GM20431 (cell line): ENCODE results near the gene TFR2.
"Not testable (repeated sequence)": the region's sequence is repeated elsewhere in the genome, so short reads cannot be mapped to it uniquely, and the experiment has no call there.

Source experiments
- in situ Hi-C: fragments of 300-500 bp; cut with MseI, MboI; formaldehyde crosslinking; loops from one replicate; pipeline ENCODE4 v1.15.0; 2020; ENCODE audit warnings: low sequenced_read_pairs; ENCODE audit not compliant: unreplicated experiment

Gene TFR2

DNA sequence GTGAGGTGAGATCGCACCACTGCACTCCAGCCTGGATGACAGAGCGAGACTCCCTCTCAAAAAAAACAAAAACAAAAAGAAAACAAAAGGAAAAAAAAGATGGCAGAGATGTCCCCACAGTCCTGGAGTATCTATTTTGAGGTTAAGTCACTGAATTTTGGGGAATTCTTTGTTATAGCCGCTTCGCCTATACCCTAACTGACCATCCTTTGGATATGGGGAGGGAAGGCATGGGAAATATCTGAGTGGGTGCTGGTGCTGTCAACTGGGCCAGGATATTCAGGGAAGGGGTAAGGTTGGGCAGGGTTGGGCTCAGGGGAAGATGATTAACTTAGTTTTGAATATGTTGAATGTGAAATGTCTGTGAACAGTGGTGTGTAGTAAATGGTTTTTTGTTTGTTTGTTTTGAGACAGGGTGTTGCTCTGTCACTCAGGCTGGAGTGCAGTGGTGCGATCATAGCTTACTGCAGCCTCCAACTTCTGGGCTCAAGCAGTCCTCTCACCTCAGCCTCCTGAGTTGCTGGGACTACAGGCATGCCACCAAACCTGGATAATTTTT lies 23.9 kb upstream of the TFR2 start:
- in situ Hi-C loops = no loop called here

DNA sequence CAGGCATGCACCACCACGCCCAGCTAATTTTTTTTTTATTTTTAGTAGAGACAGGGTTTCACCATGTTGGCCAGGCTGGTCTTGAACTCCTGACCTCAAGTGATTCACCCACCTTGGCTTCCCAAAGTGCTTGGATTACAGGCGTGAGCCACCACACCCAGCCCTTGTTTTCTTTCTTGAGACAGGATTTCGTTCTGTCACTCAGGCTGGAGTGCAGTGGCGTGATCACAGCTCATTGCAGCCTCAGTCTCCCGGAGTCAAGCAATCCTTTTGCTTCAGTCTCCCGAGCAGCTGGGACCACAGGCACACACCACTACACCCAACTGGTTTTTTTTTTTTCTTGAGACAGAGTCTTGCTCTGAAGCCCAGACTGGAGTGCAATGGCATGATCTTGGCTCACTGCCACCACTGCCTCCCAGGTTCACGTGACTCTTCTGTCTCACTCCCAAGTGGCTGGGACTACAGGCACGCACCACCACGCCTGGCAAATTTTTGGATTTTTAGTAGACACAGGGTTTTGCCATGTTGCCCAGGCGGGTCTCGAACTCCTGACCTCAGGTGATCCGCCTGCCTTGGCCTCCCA lies 20.9 kb upstream of the TFR2 start:
- in situ Hi-C loops = not testable (repeated sequence)

DNA sequence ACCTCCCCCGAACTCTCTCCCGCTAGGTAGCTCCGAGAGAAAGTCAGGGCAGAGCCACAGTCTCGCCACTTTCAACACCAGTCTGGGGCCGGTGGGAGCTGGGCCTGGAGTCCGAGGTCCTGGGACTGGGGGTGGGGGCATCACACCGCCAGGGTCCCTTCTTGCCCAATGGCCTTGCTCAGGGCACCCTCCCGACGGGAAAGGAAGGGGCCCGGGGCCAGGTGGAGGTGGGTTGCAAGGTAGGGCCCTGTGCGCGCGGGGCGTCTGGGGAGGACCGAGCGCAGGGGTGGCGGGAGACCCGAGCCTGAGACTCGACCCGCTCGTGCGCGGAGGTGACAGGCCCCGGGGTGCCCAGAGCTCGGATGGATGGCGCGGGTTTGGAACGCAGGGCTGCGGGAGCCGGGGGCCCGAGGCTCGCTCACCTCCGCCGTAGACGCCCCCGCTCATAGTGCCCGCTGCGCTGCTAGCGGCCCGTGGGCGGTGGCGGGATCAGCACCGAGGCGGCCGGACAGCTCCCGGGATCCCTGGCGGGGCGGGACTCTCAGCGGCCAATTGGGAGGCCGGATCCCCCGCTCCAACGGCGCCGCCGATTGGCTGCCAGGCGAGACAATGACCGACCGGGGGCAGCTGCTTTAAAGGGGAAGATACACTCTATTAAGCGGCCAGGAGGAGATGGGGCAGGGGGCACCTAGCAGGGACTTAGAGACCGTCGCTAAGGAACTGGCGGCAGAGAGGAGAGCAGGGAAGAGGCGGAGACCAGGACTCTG lies 14.7 kb upstream of the TFR2 start, which contains the start of gene ACTL6B:
TSS of gene ACTL6B (minus strand) at position 541 of the 767 bp plus-strand sequence. CDS start at position 447, 94 bp downstream.
- in situ Hi-C loops = no loop called here

GRCh38 chr7:100654908-100655831 lies 13.8 kb upstream of the TFR2 start:
- in situ Hi-C loops = no loop called here

- in situ Hi-C loops = no loop called here
These were observed 8.6 kb upstream of the TFR2 start for GRCh38 chr7:100649826-100650565.

DNA sequence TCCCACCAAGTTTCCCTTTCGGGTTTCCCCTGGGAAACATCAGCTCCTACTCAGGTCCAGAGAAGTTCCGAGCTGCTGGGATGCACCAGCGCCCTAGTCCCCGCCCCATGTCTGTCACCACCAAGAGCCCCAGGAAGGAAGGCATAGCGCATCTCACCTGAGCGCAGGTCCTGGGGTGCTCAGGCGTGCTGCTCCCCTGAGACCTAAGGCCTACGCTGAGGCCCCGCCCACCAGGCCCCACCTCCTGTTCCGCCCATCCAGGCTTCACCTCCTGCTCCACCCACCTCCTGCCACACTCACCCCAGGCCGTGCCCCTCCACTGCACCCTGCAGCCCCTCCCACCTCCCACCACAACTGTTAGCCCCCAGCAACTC lies 1.2 kb upstream of the TFR2 start:
- in situ Hi-C loops = no loop called here

- in situ Hi-C loops = no loop called here
These were observed 645 bp upstream of the TFR2 start for GRCh38 chr7:100641860-100642533.

DNA sequence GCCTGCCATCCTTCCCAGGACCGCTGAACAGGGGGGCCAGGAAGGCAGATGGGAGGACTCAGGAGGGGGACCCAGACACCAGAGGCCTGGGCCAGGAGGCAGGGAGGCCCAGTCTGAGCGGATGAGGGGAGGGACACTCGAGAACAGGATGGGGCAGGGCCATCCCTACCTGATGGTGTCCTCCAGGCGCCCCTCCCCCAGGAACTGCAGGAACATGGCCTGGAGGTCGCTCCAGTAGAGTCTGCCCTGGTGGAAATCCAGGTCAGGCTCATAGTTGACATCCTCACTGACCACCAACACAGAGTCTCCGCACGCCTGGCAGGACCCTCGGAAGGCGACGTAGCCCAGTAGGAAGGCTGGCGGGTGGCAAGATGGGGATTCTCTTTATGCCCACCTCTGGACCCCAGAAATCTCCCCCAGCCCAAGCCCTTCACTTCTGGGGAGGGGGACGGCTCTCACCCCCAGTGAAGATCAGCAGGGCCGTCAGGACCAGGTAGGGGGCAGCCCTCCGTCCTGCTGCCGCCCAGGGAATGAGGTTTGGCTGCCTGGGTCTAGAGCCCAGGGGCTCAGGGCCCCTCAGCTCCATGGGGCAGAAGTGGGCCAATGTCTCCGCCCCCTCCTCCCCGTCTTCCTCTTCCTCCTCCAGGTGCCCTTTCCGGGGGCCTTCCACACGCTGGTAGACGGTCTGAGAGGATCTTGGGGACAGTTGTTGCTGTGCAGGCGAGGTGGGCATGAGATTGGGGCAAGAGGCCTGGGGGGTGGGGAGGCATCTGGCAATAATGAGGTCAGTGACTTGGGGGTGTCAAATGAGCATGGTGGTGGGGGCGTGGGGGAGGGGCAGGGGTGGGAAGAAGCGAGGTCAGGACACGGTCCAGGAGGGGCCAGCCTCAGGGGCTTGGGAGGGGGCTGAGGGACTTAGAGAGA lies 573 bp downstream of the TFR2 start:
- in situ Hi-C loops = no loop called here

DNA sequence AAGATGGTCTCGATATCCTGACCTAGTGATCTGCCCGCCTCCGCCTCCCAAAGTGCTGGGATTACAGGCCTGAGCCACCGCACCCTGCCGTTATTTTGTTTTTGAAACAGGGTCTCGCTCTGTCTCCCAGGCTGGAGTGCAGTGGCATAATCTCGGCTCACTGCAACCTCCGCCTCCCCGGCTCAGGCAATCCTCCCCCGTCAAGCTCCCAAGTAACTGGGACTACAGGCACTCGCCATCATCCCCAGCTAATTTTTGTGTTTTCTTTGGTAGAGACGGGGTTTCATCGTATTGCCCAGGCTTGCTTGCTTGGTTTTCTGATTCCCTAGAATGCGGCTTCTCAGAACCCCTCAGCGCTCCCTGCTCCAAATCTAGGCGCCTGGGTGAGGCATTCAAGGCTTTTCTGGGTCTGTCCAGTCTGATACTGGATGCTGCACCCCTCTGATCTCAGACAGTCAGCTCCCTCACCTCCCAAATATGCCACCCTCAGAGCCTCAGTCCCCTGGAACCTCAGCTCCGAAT lies 1.3 kb downstream of the TFR2 start:
- in situ Hi-C loops = no loop called here

DNA sequence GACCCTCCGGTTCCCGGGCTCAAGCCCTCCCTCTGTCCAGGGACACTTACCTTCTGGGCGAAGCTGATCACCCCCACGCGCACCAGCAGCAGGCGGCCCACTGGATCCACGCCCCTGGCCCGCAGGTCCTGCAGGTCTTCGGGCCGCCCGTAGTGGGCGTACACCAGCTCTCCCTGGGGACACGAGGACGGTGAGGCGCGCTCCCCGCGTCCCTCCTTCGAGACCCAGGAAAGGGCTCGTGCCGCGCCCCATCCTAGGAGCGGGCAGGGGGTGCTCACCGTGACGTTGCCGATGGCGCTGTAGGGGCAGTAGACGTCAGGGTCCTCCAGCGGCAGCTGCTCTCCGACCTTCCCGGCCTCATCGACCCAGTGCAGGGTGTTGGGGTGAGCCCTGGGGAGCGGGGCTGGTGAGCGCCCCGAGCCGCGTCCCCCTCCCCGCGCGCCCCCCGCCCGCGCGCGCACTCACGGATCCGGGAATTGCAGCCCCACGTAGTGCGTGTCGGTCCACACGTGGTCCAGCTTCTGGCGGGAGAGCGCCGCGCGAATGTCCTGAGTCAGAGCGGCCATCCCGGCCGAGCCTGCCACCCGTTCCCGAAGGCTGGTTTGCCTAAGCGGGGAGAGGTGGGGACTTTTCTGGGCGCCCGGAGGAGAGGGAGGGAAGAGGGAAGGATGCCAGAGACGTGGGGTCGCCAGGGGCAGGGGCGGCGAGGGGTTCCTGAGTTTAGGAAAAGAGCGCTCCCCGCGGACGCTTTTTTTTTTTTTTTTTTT lies 8.2 kb downstream of the TFR2 start:
- in situ Hi-C loops = no loop called here

DNA sequence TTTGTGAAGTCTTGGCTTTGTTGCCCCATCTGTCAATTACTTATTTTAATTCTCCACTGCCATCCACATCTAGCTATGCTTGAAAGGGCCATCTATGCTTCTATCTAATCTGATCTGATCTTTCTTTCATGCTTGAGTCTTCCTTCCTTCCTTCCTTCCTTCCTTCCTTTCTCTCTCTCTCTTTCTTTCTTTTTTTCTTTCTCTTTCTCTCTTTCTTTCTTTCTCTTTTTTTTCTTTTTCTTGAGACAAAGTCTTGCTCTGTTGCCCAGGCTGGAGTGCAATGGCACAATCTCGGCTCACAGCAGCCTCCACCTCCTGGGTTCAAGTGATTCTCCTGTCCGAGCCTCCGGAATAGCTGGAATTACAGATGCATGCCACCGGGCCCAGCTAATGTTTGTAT lies 11.3 kb downstream of the TFR2 start:
- in situ Hi-C loops = no loop called here

DNA sequence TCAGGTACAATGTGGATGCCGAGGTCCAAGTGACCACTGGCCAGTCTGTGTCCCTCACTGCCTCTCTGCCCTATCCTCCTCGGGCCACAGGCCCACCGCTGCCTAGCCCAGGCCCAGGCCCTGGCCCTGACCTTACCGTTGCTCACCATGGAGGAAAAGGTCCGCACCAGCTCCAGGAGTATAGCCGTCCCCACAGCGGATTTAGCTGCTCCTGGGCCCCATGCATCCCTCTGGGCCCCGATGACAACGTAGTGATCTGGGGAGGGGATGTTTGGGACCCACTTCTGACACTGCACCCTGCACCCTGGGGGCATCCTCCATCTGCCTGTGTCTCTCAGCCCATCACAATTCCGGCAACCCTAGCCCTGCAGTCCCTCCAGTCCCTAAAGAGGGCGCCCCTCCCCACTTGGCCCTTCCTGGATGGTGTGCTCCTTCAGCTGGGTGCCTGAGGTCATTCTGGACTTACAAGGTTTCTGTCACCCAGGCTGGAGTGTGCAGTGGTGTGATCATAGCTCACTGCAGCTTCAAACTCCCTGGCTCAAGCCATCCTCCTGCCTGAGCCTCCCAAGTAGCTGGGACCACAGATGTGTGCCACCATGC lies 12.1 kb downstream of the TFR2 start:
- in situ Hi-C loops = no loop called here

DNA sequence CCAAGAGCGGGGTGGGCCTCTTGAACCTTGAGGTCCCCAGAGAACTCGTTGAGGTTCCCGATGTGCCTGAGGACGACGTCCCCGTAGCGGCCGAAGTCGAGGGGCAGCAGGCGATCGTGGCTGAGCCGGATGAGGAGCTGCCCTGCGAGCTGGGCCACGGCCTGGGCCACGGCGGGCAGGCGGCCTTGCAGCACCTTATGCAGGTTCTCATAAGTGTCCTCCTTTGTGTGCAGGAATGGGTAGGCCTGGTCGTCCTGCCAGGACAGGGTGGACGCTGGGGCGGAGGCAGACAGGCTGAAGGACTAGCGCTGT lies 14.2 kb downstream of the TFR2 start:
- in situ Hi-C loops = no loop called here

DNA sequence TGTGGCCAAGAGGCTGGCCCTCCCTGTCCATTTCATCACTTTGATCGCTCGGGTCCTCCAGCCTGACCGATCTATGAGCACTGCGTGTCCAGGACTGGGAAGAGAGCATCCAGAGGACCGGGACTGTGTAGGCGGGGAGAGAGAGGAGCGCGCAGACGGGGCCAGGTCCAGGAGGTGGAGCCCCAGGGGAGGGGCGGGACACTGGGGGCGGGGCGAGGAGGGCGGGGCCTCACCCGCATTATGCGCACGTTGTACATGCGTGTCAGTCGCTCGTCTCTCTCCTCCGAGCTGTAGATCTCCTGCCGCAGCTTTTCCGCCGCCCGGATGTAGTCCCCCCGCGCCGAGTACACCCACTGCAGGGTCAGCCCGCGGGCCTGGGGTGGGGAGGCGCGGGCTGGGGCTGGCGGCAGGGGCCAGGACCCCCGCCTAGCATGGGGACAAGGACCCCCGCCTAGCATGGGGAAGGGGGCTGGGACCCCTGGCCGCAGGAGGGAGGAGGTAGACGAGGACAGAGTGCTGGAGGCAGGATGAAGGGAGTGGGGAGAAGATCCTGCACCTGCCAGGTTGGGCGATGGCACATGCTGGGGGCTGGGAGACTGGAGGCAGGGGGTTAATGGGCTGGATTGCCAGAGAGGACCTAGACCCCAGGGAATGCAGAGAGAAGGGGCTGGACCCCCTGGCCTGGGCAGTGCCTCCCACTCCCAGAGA lies 14.7 kb downstream of the TFR2 start:
- in situ Hi-C loops = no loop called here

DNA sequence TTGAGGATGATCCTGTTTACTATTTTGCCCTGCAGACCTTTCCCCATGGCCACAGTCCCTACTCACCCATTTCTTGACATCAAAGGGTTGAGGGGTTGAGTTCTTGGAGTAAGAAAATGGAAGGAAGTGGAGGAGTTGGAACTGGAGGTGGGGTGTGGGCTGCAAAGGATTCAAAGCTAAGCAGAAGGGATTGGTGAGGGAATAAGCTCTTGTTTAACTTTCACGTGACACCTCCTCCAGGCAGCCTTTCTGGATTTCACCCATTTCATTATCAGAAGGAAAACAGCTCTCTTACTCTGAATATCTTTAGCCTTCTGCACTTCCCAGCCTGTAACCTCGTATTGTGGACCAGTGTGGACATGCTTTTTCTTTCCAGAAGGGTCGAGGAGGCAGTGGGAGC lies 15.3 kb downstream of the TFR2 start:
- in situ Hi-C loops = no loop called here

GRCh38 chr7:100623951-100624824 lies 17.2 kb downstream of the TFR2 start:
- in situ Hi-C loops = no loop called here
